ENCODE data around the gene GRID1. TPM values are rescaled to one million over a fixed set of nuclear protein-coding genes. Genes with fewer than 3 reads are reported as not detected.

Gene GRID1
- total and polyA plus RNA-seq, 10 of the 15 experiments (the other 5 are each of a cell fraction or from before 2014, with no cell fraction given): 0.04 to 0.62 (median 0.08) TPM; not detected in 5

DNA sequence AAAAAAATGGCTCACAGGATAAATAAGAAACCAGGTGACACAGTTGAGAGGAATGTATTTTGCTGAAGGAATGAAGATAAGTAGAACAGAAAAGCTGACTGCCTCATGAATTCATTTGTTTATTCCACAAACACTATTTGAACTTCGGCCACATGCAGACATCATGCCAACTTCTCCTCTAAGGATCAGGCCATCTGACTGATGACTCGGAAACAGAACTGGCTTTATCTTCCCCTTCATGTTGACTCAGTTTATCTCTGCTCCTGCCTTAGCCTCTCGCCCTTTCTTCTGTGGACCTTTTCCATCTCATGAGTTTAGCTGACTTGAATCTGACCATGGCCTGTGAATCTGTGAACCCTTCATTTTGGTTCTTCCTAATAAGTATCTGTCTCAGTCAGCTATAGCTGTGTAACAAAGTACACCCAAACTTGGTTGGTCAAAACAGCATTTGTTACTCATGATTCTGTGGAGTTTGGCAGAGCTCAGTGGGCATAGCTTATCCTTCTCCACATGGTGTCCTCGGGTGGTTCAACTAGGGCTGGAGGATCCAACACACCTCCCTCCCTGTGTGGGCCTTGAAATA is 44.0 kb upstream of the GRID1 start:
- Histone ChIP-seq H3K4me1 (ENCODE audit: control insufficient read depth, insufficient read depth, low read length) (peaks cover 36% of the 10 kb centered on the region), H3K9ac (ENCODE audit: control insufficient read depth, insufficient read depth, low read length) (peak overlapping the region; percentile 62; the same call in 1 of the 2 replicates), H3K27me3 (replicated peaks in 1 of 2; ENCODE audit: control insufficient read depth in 2 of 2, insufficient read depth in 2 of 2, low read length in 1 of 2) (no peaks in the 10 kb centered on the region), H3K27ac (ENCODE audit: control insufficient read depth, insufficient read depth) (peak overlapping the region; percentile 82), H3K4me3 (peak overlapping the region; percentile 38; the same call in 1 of the 2 replicates), H4K20me1 (ENCODE audit: control insufficient read depth, insufficient read depth) (no peaks in the 10 kb centered on the region), H3K9me3 (replicated peaks; ENCODE audit: control insufficient read depth, insufficient read depth, low read length) (peaks cover 6% of the 10 kb centered on the region; the same call in 2 of the 3 replicates), H3K79me2 (ENCODE audit: control insufficient read depth, insufficient read depth, low read length) (no peaks in the 10 kb centered on the region), H3K4me2 (ENCODE audit: control insufficient read depth, insufficient read depth) (peak overlapping the region; percentile 93), H2AFZ (ENCODE audit: control insufficient read depth, low read depth, low read length) (peak overlapping the region; percentile 79), H3K36me3 (ENCODE audit: control insufficient read depth in 2 of 2, insufficient read depth in 2 of 2, low read length in 1 of 2) (no peaks in the 10 kb centered on the region)
- 82% methylated on average over 4 of the region's 4 CpGs for WGBS (ENCODE audit: insufficient coverage, insufficient replicate concordance, low lambda C conversion rate, missing lambda C conversion rate)
- ChIA-PET CTCF (interaction anchor here (0.7 to 6.7 kb wide), 6 partner anchors 10 to 233 kb away, joined by 3 to 77 read pairs (median 4); no protein-coding TSS in a partner anchor), POLR2A (interaction anchor here (0.7 to 5.4 kb wide), 9 partner anchors 9 to 115 kb away, joined by 3 to 110 read pairs (median 4); partner anchors contain the start of gene WAPL), SMC1A (ENCODE audit: uncharacterized antibody, unreplicated experiment) (interaction anchor here (0.8 to 7.0 kb wide), 8 partner anchors 10 to 114 kb away, joined by 3 to 129 read pairs (median 7); no protein-coding TSS in a partner anchor), RAD21 (ENCODE audit: unreplicated experiment) (interaction anchor here (0.6 to 5.8 kb wide), 6 partner anchors 9 to 41 kb away, joined by 3 to 155 read pairs (median 8); no protein-coding TSS in a partner anchor)
- no peak for DNase-seq (ENCODE audit: low read depth, low spot score)
- intact Hi-C loops (cut with micrococcal nuclease; ENCODE audit: unreplicated experiment): loop anchor here (5.0 kb wide), 1 partner anchor 112 kb away; the partner anchor contains the start of gene WAPL
- no peak for FAIRE-seq
- TF ChIP-seq ZNF217 (IDR thresholded peaks at IDR 0.05) (peak; percentile 69), SRF (IDR thresholded peaks at IDR 0.05; ENCODE audit: low read depth in 2 of 2, low read length in 2 of 2) (no peak), CHD1 (IDR thresholded peaks at IDR 0.05; ENCODE audit: low read depth, low read length) (no peak), NKRF (conservative IDR thresholded peaks at IDR 0.05) (peak; percentile 48; the same call in 1 of the 2 replicates)
- in situ Hi-C loops (cut with MboI): no loop called here
- BruUV-seq (replicated peaks): no TSS peak
- ATAC-seq: no peak
